Endodermal cell (in vitro differentiated cells): Measurements from ENCODE around the gene PLCL2. TPM values are rescaled to one million over a fixed set of nuclear protein-coding genes. Genes with fewer than 3 reads are reported as not detected.

Source experiments
- DNase-seq: peaks from one replicate; pipeline ENCODE4 v3.0.0-alpha.2; 2017
- H3K27ac ChIP-seq: 2 replicates; pipeline ENCODE4 v1.5.1; 2013; ENCODE audit warnings: mild to moderate bottlenecking, low read depth, low read length, moderate library complexity
- H3K27me3 ChIP-seq: 2 replicates; pipeline ENCODE4 v1.6.1; 2013; ENCODE audit warnings: mild to moderate bottlenecking, low read length, moderate library complexity; ENCODE audit not compliant: insufficient read depth, control insufficient read depth, poor library complexity, severe bottlenecking
- H3K36me3 ChIP-seq: 2 replicates; pipeline ENCODE4 v1.7.0; 2013; ENCODE audit warnings: mild to moderate bottlenecking, low read length, moderate library complexity; ENCODE audit not compliant: control insufficient read depth, insufficient read depth
- H3K4me1 ChIP-seq: one replicate; pipeline ENCODE4 v1.7.0; 2013; ENCODE audit warnings: low read length; ENCODE audit not compliant: control insufficient read depth, insufficient read depth
- H3K4me3 ChIP-seq: 2 replicates; pipeline ENCODE4 v1.5.1; 2013; ENCODE audit warnings: mild to moderate bottlenecking, low read length, moderate library complexity
- H3K9ac ChIP-seq: 2 replicates; pipeline ENCODE4 v1.6.1; 2013; ENCODE audit warnings: mild to moderate bottlenecking, low read length, moderate library complexity; ENCODE audit not compliant: poor library complexity, severe bottlenecking; ENCODE audit errors: extremely low read depth
- H3K9me3 ChIP-seq: 2 replicates; pipeline ENCODE4 v1.6.1; 2013; ENCODE audit warnings: mild to moderate bottlenecking, low read length, moderate library complexity; ENCODE audit not compliant: control insufficient read depth
- H3K27ac Mint-ChIP-seq: 2 replicates; pipeline ENCODE4 v1.8.0; 2020; ENCODE audit warnings: mixed read lengths
- H3K27me3 Mint-ChIP-seq: 2 replicates; pipeline ENCODE4 v1.8.0; 2021; ENCODE audit warnings: mild to moderate bottlenecking, mixed read lengths; ENCODE audit not compliant: insufficient read depth
- H3K36me3 Mint-ChIP-seq: 2 replicates; pipeline ENCODE4 v1.8.0; 2020; ENCODE audit warnings: low read depth, mixed read lengths
- H3K4me1 Mint-ChIP-seq: 2 replicates; pipeline ENCODE4 v1.8.0; 2020; ENCODE audit warnings: mixed read lengths
- H3K4me3 Mint-ChIP-seq: 2 replicates; pipeline ENCODE4 v1.8.0; 2020; ENCODE audit warnings: mild to moderate bottlenecking, moderate library complexity, mixed read lengths
- H3K9me3 Mint-ChIP-seq: 2 replicates; pipeline ENCODE4 v1.8.0; 2020; ENCODE audit warnings: mild to moderate bottlenecking, mixed read lengths
- WGBS, 2 experiments: methylation state at CpG; one replicate each; pipeline versions ENCODE4 v1.1.5 to v1.1.7; 2013; ENCODE audit warnings: missing lambda C conversion rate in 2 of 2, mixed read lengths in 1 of 2; ENCODE audit not compliant: insufficient coverage in 1 of 2, insufficient read length in 1 of 2; 5-methylcytosine and 5-hydroxymethylcytosine counted together
- total RNA-seq, 2 donors: library from RNA; stranded (reverse); fragmentation: NEBNext Ultra II Directional in 1 of 2; extraction: Animal tissue kit (Norgen Biotek cat#: 25700) in 1 of 2; gene quantifications; 2 replicates in 1 of 2; 3 replicates in 1 of 2; pipeline ENCODE4 v1.2.1, GENCODE V29; 2021
- TF ChIP-seq, protein P1 (sequence below): fragments of 200-600 bp; sonication (generic); conservative IDR thresholded peaks from 2 replicates; pipeline ENCODE4 v1.5.0; 2021; ENCODE audit warnings: antibody characterized with exemption, mild to moderate bottlenecking

Gene PLCL2
- total RNA-seq, 2 donors from 2014 or later: 4.2 to 6.9 TPM

DNA sequence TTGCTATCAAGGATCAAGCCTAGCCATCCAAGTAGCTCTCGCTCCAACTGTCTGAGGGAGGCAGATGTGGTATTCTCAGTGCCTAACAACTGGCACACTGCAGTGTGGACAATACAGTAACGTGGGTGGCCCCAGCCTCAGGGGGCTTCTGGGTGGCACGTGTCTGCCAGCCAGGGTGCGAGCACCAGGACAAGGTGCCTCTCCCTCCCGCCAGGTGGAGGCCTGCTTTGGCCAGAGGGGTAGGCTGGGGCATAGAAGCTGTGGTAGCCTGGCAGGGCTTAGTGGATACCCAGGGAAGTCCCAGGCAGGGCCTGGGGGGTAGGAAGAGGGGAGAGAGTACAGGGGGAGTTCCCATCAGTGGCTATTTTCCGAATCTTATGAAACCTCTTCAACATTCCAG is 234.0 kb downstream of the PLCL2 start:
- peaks cover 11% of the 10 kb centered on the region for H3K9me3 Mint-ChIP-seq
- no peaks in the 10 kb centered on the region for H3K4me1 ChIP-seq
- no peak overlapping the region for H3K4me3 Mint-ChIP-seq
- DNase-seq: no peak
- H3K4me1 Mint-ChIP-seq: no peaks in the 10 kb centered on the region
- H3K36me3 Mint-ChIP-seq: no peaks in the 10 kb centered on the region
- H3K27ac ChIP-seq: no peak overlapping the region
- no peaks in the 10 kb centered on the region for H3K27me3 ChIP-seq
- WGBS, 2 experiments: 90 to 100% methylated on average over 1 to 6 of the region's 6 CpGs
- H3K27ac Mint-ChIP-seq: no peak overlapping the region
- TF ChIP-seq, protein P1, sequence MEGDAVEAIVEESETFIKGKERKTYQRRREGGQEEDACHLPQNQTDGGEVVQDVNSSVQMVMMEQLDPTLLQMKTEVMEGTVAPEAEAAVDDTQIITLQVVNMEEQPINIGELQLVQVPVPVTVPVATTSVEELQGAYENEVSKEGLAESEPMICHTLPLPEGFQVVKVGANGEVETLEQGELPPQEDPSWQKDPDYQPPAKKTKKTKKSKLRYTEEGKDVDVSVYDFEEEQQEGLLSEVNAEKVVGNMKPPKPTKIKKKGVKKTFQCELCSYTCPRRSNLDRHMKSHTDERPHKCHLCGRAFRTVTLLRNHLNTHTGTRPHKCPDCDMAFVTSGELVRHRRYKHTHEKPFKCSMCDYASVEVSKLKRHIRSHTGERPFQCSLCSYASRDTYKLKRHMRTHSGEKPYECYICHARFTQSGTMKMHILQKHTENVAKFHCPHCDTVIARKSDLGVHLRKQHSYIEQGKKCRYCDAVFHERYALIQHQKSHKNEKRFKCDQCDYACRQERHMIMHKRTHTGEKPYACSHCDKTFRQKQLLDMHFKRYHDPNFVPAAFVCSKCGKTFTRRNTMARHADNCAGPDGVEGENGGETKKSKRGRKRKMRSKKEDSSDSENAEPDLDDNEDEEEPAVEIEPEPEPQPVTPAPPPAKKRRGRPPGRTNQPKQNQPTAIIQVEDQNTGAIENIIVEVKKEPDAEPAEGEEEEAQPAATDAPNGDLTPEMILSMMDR: no peak
- peaks cover 7% of the 10 kb centered on the region for H3K9me3 ChIP-seq
- no peaks in the 10 kb centered on the region for H3K36me3 ChIP-seq
- H3K4me3 ChIP-seq: no peak overlapping the region
- H3K9ac ChIP-seq: no peak overlapping the region
- peaks cover 3% of the 10 kb centered on the region for H3K27me3 Mint-ChIP-seq

DNA sequence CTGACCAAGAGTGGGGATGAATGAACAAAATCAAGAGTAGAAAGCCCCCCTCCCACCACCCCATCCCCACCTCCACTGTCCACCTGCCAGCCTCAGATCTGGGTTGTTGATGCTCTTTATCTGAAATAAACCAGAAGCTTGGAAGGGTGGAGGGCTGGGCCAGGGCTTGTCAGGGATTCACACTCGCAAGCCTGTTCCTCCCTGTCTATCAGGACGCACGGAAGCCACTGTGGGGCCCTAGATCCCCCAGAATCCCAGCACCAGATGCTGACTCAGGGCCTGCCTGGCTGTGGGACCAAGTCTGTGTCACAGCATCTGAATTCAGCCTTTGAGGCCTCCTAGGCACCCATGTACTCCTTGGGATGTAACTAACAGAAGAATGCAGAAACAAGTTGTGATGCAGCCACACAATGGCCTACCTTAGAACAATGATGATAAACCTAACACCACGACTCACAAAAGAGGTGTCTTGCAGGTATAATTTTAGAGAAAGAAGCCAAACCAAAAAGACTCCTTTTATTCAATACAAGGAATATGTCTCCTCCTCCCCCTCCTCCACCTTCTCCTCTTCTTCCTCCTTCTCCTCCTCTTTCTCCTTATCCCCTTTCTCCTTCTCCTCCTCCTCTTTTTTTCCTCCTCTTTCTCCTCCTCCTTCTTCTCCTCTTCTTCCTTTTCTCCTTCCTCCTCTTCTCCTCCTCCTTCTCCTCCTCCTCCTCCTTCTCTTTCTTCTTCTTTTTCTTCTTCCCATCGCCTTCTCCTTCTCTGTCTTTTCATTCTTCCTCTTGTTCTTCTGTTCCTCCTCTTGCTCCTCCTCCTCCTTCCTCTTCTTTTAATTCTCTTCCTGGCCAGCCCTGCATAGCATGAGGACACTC is 234.7 kb downstream of the PLCL2 start:
- peaks cover 3% of the 10 kb centered on the region for H3K27me3 Mint-ChIP-seq
- no peak overlapping the region for H3K27ac Mint-ChIP-seq
- H3K9ac ChIP-seq: no peak overlapping the region
- H3K9me3 Mint-ChIP-seq: peaks cover 11% of the 10 kb centered on the region
- TF ChIP-seq, protein P1: no peak
- no peaks in the 10 kb centered on the region for H3K27me3 ChIP-seq
- H3K4me3 Mint-ChIP-seq: no peak overlapping the region
- no peak for DNase-seq
- no peak overlapping the region for H3K4me3 ChIP-seq
- H3K4me1 Mint-ChIP-seq: no peaks in the 10 kb centered on the region
- H3K4me1 ChIP-seq: no peaks in the 10 kb centered on the region
- H3K27ac ChIP-seq: no peak overlapping the region
- WGBS, 2 experiments: 89 to 90% methylated on average over 2 to 5 of the region's 5 CpGs
- H3K36me3 ChIP-seq: no peaks in the 10 kb centered on the region
- no peaks in the 10 kb centered on the region for H3K36me3 Mint-ChIP-seq
- H3K9me3 ChIP-seq: peaks cover 7% of the 10 kb centered on the region

DNA sequence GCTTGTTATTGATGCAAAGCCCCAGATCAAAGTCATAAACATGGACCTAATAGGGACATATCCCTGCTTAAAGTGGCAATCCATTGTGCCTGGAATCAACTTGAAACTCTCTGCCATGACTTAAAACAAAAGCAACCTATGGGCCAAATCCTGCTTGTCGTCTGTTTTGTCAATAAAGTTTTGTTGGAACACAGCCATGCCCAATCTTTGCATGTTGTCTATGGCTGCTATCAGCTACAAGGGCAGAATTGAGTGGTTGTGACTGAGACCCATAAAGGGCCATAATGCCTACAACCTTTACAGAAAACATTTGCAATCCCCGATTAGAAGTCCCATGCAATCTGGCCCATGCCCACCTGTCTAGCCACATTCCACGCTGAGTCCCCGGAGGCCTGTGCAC is 235.4 kb downstream of the PLCL2 start:
- H3K27me3 ChIP-seq: no peaks in the 10 kb centered on the region
- Mint-ChIP-seq H3K27ac (no peak overlapping the region), H3K4me3 (no peak overlapping the region), H3K36me3 (no peaks in the 10 kb centered on the region), H3K4me1 (no peaks in the 10 kb centered on the region), H3K9me3 (peaks cover 11% of the 10 kb centered on the region), H3K27me3 (peaks cover 3% of the 10 kb centered on the region)
- H3K4me1 ChIP-seq: no peaks in the 10 kb centered on the region
- no peak overlapping the region for H3K27ac ChIP-seq
- H3K9ac ChIP-seq: no peak overlapping the region
- peaks cover 7% of the 10 kb centered on the region for H3K9me3 ChIP-seq
- 93 to 95% methylated on average over 4 of the region's 4 CpGs for WGBS, 2 experiments
- TF ChIP-seq, protein P1: no peak
- DNase-seq: no peak
- no peak overlapping the region for H3K4me3 ChIP-seq
- H3K36me3 ChIP-seq: no peaks in the 10 kb centered on the region
